ENCODE results near the gene PLIN1.
A peak's percentile ranks its signal among the peaks of the same experiment; 100 is the strongest.
"Not testable (repeated sequence)": the region's sequence is repeated elsewhere in the genome, so short reads cannot be mapped to it uniquely, and the experiment has no call there.

Gene PLIN1, protein sequence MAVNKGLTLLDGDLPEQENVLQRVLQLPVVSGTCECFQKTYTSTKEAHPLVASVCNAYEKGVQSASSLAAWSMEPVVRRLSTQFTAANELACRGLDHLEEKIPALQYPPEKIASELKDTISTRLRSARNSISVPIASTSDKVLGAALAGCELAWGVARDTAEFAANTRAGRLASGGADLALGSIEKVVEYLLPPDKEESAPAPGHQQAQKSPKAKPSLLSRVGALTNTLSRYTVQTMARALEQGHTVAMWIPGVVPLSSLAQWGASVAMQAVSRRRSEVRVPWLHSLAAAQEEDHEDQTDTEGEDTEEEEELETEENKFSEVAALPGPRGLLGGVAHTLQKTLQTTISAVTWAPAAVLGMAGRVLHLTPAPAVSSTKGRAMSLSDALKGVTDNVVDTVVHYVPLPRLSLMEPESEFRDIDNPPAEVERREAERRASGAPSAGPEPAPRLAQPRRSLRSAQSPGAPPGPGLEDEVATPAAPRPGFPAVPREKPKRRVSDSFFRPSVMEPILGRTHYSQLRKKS

DNA sequence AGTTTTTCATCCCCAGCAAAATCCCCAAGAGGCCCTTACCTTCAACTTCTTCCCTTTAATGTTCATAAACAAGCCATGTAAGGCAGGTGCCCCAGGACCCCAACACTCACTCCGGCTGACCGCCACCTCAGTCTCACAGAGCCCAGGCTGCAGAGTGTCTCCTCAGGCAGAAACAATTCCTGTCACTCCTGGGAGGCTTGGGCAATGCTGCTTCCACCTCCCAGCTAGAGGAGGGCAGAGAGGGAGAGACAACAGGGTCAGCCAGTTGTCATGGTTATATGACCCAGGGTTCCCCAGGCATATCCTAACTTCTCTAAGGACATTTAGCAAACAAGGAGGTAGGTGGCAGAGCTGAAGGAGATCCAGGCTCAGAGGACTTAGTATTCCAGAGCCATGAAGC lies at the start of gene PLIN1:
PLIN1 (minus strand) TSS at position 156 of the 400 bp plus-strand sequence. CDS start 1,878 bp downstream, outside the sequence.
- no peak for DNase-seq

DNA sequence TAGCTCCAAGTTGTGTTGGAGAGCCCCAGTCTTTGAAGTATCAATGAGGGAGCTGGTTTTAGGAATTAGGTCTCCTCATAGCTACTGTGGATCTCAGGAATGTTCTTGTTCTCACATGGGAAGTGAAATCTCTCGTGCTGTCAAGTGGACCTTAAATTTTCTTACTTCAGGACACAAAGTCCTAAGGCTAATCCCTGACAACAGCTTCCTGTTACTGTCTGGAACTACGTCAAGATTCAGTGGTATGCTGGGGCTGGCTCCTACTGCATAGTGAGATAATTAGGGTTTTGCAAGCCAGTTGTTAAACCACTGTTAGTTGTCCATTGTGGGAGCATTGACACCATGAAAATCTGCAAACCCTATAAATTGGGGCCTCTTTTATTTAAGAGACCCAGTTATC lies 49.1 kb upstream of the PLIN1 start:
- DNase-seq: no peak

DNA sequence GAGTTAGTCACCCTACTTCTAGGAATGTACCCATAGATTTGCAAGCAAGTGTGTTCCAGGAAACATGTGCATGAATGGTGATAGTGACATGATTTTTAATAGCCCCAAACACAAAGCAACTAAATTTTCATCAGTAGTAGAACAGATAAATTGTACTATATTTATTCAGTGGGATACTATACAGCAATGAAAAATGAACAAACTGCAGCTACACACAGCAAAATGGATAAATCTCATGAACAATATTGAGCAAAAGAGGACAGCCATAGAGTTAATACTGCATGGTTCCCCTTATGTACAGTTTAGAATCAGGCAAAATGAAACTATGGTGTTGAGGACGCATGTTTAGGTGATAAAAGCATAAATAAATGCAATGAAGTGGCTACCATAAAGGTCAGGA lies 45.9 kb upstream of the PLIN1 start:
- DNase-seq: no peak

DNA sequence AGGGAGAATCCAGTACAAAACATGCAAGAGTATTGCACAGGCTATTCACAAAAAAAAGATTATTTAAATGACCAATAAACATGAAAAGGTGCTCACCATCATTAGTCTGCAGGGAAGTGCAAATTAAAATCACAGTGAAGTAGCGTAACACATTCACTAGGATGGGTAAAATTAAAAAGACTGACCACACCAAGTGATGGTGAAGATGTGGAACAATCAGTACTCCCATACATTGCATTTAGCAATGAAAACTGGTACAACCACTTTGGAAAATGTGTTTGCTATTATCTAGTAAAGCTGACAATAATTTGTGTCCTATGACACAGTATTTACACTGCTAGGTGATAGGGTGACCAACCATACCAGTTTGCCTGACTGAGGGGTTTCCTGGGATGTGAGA lies 45.5 kb upstream of the PLIN1 start:
- no peak for DNase-seq

DNA sequence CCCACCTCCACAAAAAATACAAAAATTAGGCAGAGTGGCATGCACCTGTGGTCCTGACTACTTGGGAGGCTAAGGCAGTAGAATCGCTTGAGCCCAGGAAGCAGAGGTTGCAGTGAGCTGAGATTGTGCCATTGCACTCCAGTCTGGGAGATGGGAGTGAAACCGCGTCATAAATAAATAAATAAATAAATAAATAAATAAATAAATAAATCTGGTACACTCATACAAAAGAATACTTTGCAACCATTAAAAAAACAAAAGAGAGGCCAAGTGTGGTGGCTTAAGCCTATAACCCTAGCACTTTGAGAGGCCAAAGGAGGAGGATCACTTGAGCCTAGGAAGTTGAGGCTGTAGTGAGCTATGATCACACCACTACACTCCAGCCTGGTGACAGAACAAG lies 43.9 kb upstream of the PLIN1 start:
- DNase-seq: no peak

DNA sequence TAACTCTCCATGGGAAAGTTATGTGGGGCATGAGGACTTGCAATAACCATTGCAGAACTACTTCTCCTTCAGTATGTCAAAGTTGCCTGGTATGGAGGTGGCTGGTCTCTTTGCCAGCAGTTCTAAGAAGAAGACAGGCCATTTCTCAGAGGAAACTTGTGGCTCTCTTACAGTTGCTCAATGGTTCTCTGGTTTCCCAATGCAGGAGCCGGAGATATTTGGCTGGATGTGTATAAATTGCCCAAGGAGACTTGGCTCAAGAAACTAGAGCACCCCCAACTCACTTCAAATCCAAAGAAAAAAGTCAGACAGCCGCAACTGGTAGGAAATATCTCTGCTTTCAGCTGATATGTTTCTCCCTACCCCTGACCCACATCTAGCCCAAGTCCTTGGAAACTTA lies 35.6 kb upstream of the PLIN1 start:
- DNase-seq: no peak

DNA sequence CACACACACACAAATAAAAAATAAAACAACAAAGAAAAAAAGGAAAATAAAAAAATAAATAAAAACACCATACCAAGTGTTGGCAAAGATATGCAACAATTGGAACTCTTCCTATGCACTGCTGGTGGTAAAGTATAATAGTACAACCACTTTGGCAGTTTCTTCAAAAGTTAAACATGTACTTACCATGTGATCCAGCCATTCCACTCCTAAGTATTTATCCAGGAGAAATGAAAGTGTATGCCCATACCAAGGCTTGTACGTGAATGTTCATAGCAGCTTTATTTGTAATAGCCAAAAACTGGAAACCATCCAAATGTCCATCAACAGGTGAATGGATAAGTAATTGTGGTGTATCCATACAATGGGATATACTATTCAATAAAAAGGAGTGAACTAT lies 28.4 kb upstream of the PLIN1 start:
- DNase-seq: no peak

DNA sequence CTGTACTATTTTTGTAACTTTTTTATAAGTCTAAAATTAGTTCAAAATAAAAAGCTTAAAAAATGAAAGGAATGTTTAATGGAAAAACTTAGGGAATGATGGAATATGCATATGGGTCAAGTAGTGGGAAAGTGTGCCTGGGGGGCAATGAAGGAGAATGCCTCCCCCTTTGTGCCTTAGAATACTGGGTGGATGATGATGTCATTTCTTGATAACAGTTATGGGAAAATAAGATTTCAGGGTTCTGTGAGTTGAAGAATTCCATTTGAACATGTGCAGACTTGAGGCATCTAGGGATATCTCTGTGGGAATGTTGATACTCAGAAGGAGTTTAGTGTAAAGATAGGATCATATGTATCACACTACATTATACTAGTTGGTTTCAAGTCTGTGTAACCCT lies 25.2 kb upstream of the PLIN1 start:
- no peak for DNase-seq

DNA sequence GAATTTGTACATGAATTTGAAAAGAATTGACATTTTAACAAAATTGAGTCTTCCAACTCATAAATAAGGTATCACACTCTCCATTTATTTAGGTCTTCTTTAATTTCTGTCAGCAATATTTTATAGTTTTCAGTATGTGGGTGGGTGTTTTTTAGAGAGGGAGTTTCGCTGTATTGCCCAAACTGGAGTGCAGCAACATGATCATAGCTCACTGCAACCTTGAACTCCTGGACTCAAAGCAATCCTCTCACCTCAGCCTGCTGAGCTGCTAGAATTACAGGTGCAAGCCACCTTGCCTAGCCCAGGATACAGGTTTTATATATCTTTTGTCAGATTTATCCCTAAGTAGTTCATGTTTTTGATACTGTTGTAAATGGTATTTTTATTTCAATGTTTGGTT lies 16.0 kb upstream of the PLIN1 start:
- DNase-seq: no peak

DNA sequence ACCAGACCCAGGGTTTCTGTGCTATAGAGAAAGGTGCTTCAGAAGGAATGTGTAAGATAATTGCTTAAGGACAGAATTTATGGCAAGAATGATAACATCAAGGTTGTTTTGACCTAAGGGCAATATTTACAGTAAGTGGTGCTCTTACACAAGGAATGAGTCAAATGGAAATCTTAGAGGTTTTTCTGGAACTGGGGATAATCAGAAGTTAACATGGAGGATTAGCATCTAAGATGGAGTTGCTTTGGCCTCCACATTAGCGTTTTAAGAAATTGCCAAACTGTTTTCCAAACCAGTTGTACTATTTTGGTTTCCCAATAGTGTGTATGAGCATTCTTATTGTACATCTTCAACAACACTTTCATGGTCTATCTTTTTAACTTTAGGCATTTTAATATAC lies 14.5 kb upstream of the PLIN1 start:
- no peak for DNase-seq

DNA sequence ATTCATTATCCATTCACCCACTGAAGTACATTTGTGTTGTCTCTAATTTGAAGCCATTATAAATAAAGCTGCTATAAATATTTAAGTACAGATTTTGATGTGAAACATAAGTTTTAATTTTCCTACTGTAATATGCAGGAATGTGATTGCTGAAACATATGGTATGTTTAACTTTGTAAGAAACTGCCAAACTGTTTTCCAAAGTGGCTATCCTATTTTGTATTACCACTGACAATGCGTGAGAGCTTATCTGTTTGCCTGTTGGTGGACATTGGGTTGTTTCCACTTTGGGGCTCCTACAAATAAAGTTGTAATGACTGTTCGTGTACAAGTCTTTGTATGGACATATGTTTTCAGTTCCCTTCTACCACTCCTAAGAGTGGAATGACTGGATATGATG lies 13.9 kb upstream of the PLIN1 start:
- DNase-seq: no peak

DNA sequence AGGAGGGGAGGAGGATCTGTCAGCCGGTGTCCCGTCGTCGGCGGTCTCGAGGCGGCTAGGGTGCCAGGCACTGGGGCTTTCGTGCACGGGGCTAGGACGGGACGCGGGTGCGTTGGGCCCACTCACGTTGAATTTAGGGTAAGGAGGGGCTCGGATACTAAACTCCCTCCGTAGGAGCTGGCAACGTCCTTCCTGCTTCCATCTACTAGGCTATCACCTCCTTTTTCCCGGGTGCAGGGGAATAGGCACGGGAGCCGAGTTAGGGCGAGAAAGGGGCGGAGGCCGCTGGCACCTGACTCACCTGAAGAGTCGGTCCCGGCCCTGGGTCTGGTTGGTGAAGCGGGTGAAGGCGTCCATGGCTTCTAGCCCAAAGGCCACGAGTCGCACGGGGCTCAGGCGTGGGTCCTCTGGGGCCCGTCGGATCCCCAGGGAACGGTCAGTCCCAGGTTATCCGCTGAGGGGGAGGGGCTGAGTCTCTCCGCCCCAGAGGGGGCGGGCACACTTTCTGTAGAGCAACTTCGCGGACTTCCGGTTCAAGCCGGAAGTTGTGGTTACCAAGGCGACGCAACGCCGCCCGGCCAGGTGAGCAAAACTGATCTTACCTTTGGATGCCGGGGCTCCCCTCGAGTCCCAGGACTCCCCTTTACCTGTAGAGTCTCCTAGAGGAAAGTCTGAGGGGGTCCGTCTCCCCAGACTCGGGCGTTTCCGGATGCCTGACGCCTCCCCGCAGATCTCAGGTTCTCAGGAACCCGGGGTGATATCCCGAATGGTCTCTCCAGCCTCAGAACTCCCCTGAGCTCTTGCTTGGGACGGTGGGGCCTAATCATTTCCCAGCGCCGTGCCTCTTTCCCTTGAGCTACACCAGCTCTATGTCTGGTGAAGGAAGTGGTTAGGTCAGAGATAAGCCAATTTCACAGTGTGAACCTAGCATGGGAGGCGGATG lies 11.4 kb upstream of the PLIN1 start, which contains the start of the genes PEX11A and WDR93:
PEX11A (minus strand) TSS at position 479 of the 943 bp plus-strand sequence; CDS start at position 357, 122 bp downstream.
WDR93 (plus strand) TSS at position 536 of the 943 bp plus-strand sequence. CDS start 10,936 bp downstream, outside the sequence.
- DNase-seq: peak; percentile 91

DNA sequence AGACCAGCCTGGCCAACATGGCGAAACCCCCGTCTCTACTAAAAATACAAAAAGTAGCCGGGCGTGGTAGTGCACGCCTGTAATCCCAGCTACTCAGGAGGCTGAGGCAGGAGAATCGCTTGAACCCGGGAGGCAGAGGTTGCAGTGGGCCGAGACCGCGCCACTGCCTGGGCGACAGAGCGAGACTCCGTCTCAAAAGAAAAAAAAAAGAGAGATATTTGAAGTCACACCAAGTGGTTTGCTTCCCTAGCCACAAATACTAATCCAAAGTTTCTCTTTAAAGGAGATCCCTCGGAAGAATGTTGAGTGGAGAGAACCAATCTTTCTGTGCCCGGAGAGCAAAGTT lies 10.7 kb upstream of the PLIN1 start:
- DNase-seq: not testable (repeated sequence)

DNA sequence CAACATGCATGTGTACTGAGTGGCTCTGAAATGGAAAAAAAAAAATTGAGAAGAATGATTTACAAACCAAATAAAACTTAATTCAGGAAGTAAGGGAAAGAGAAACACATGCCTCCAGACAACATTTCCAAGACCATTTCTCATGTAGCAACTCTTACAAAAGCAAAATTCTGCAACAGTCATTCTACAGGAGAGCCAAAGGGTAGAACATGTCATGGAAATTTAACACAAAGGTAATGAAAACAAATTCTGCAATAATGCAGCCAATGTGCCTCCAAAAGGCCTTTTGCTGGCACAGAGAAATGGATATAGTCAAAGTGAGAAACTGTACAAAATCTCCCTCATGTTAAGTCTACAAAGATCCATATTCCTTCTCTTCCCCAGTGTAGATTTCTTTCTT lies 7.4 kb upstream of the PLIN1 start:
- no peak for DNase-seq

DNA sequence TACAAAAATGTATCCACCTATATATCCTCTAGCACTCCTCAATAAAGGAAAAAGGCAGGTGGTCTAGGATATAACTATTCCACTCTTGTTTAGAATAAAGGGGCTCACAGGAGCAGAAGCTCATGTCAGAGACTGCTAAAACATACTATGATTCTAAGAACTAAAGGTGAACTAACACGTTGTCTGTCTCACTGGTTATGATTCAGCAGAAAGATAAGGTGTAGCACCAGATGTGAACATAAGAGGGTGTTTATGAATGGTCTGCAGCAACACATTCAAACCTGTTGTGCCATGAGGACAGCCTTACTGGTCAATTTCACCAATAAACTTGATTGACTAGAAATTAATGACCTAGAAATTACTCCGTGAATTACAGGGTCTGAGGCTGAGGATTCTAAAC lies 6.8 kb upstream of the PLIN1 start:
- DNase-seq: no peak

DNA sequence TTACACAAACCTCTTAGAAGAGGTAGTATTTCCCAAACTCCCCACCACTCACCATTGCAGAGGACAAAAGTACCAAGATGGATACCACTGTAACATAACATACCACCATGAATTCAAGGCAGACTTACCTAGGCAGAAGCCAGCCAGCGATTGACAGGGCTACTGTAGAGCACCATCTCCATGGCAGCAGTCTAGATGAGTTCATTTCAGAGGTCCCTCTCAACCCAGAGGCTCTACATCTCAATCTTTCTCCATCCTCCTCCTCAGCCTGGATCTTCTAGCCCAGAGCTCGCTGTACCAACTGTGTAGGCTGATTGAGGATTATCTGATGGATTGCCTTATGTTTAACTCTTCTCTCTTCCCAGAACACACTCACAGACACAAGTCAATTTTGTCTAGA lies 2.0 kb upstream of the PLIN1 start:
- no peak for DNase-seq

DNA sequence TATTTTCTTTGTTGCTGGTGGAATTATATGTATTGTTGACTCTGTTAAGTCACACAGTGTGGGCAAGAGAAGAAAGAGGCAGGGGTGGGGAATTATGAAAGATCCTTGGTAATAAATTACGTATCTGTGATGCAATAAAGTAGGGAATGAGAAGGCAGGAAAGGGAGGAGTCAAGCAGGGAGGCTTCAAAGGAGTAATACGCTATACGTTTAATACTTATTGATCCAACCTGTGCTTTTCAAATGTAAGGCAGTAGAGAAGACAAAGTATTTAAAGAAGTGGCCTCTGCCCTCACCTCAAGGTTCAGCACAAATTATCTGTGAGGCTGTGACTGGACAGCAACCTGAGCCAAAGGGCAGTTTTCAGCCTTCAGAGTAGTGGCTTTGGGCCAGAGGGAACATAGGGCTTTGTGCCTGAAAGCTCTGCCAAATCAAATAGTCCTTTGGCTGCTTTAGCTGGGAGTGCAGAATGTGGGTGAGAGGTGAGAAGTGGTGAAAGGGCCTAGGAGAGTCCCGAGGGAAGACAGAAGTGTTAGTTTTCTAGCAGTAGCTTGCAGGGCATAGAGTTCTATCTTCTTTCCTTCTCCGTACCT lies 1.2 kb upstream of the PLIN1 start:
- DNase-seq: no peak

DNA sequence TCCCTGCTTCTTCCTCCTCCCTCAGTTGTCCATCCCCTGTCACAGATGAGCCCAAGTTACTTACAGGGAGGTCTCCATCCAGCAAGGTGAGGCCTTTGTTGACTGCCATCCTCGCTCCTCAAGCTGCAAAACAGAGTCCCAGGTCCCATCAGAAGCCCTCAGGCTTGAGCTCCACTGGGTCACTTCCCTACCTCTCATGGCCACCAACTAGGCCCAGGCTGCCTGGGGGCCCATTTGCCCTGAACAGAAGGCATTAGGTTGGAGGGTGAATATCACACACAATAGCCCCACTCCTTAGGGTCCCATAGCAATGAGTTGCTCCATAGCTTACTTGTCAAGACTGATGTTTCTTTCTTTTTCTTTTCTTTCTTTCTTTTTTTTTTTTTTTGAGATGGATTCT lies 1.8 kb downstream of the PLIN1 start:
- DNase-seq: no peak

DNA sequence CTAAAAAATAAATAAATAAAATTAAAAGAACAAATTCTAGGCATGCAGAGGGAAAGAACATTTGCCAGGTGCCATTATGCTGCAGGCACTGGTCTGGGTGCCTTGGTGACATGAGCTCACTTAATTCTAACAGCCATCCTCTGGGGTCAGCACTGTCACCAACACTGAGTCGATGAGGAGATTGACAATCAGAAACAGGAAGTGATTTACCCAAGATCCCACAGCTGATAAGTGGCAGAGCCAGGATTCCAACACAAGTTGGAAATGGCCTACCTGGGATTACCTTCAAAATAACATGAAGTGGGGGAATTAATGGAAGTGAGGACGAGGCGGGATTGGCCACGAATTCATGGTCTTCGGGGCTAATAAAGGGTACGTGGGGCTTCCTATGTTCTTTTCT lies 3.6 kb downstream of the PLIN1 start:
- DNase-seq: no peak

DNA sequence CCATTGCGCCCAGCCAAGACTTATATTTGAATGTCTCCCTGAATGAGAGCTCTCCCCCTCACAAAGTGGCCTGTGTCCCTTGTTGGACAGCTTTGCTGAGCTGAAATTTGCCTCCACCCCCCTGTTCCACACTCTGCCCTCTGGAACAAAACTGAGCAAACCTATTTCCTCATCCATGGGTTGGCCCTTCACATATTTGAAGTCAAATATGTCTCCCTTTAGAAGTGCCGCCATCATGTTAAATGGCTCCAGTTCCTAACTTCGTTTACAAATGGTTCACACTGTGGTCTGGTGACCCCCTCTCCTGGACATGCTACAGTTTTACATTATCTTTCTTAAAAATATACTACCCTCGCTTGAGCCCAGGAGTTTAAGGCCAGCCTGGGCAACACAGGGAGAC lies 4.6 kb downstream of the PLIN1 start:
- DNase-seq: no peak

DNA sequence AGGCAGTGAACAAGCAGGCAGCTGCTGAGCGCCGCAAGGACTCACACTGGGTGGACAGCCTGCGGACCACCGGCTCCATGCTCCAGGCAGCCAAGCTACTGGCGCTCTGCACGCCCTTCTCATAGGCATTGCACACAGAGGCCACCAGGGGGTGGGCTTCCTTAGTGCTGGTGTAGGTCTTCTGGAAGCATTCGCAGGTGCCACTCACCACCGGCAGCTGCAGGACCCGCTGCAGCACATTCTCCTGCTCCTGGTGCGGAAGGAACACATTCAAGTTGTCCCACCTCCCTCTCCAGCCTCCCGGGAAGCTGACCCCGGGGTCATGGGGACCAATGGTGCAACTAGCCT lies 6.0 kb downstream of the PLIN1 start:
- peak; percentile 60 for DNase-seq

DNA sequence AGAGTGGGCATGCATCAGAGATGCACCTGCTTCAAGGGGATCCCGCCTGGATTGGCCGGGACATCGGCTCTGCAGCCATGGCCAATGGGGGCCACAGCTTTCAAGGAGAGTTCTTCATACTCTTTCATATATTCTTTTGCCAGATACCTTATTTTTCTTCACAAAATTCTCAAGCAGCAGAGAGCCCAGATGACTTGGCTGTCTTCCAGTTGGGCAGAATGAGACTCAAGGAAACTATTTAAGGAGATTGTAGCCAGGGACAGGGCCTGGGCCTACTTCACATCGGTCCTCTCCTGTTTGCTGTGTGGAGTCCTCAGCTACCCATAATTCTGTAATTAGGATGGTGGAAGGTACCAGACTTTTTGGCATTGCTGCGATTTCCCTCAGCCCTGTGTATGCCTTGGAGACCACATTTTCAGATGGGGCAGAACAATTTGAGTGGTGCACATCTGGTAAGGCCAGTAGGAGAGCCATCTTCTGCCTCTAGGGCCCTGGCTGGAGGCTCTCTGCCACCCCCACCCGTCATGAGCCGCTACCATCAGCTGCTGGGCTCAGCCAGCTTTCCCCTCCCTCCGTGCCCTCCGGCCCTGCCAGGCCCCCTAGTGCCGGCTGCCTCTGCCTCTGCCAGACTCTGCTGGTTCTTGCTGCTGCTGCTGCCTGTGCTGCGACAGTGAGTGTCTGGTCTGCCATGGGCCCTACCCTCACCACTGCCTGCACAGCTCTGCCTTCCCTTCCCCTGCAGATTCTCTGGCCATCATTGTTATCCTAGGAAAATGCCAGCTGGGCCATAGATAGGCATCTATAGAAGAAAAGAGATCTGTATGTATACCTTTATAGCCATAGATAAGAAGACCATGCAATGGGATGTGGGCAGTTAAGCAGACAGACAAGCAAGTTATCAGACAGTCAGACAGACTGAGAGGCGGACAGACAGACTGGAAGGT lies 6.7 kb downstream of the PLIN1 start:
- no peak for DNase-seq
